CD4-positive, alpha-beta T cell treated with Interleukin-12 subunit alpha and Interleukin-12 subunit beta, for 1 hour (primary cell): ENCODE results near the gene CUX1.
A peak's percentile ranks its signal among the peaks of the same experiment; 100 is the strongest.
"Not testable (repeated sequence)": the region's sequence is repeated elsewhere in the genome, so short reads cannot be mapped to it uniquely, and the experiment has no call there.

Source experiments
- DNase-seq: peaks from one replicate; pipeline ENCODE4 v3.0.0-alpha.2; 2020

The CUX1 gene

GRCh38 chr7:101870361-101871062 lies 53.1 kb downstream of the CUX1 start:
- DNase-seq: no peak

GRCh38 chr7:101871351-101871750 lies 53.9 kb downstream of the CUX1 start:
- DNase-seq: no peak

GRCh38 chr7:101874028-101874427 lies 56.6 kb downstream of the CUX1 start:
- DNase-seq: no peak

- no peak for DNase-seq
Measured at GRCh38 chr7:101875283-101875846, 57.9 kb downstream of the CUX1 start.

- DNase-seq: no peak
Measured at GRCh38 chr7:101877882-101878591, 60.6 kb downstream of the CUX1 start.

GRCh38 chr7:101878938-101879337 lies 61.5 kb downstream of the CUX1 start:
- no peak for DNase-seq

GRCh38 chr7:101879565-101879964 lies 62.1 kb downstream of the CUX1 start:
- no peak for DNase-seq

- DNase-seq: no peak
Measured at GRCh38 chr7:101880282-101881054, 63.0 kb downstream of the CUX1 start.

- DNase-seq: no peak
Measured at GRCh38 chr7:101882005-101882421, 64.6 kb downstream of the CUX1 start.

GRCh38 chr7:101882595-101883564 lies 65.5 kb downstream of the CUX1 start:
- DNase-seq: no peak

- DNase-seq: peak; percentile 16
Measured at GRCh38 chr7:101884671-101885596, 67.5 kb downstream of the CUX1 start.

GRCh38 chr7:101885597-101885955 lies 68.2 kb downstream of the CUX1 start:
- DNase-seq: no peak

- not testable (repeated sequence) for DNase-seq
Measured at GRCh38 chr7:101887352-101887751, 69.9 kb downstream of the CUX1 start.

- not testable (repeated sequence) for DNase-seq
Measured at GRCh38 chr7:101888564-101888963, 71.1 kb downstream of the CUX1 start.

GRCh38 chr7:101890749-101891523 lies 73.5 kb downstream of the CUX1 start:
- no peak for DNase-seq

GRCh38 chr7:101891936-101892640 lies 74.7 kb downstream of the CUX1 start:
- no peak for DNase-seq

GRCh38 chr7:101893341-101894082 lies 76.1 kb downstream of the CUX1 start:
- no peak for DNase-seq

- no peak for DNase-seq
Measured at GRCh38 chr7:101896316-101896715, 78.9 kb downstream of the CUX1 start.

- no peak for DNase-seq
Measured at GRCh38 chr7:101896941-101897340, 79.5 kb downstream of the CUX1 start.
